GM18498 (cell line): Measurements from ENCODE around the gene SNTG2.
"Not testable (repeated sequence)": the region's sequence is repeated elsewhere in the genome, so short reads cannot be mapped to it uniquely, and the experiment has no call there.

Source experiments
- ATAC-seq: cut with Tn5 transposase; IDR thresholded peaks from one replicate; pipeline ENCODE4 v1.9.1; 2021; ENCODE audit warnings: mild to moderate bottlenecking, moderate library complexity; ENCODE audit not compliant: unreplicated experiment

Gene SNTG2

DNA sequence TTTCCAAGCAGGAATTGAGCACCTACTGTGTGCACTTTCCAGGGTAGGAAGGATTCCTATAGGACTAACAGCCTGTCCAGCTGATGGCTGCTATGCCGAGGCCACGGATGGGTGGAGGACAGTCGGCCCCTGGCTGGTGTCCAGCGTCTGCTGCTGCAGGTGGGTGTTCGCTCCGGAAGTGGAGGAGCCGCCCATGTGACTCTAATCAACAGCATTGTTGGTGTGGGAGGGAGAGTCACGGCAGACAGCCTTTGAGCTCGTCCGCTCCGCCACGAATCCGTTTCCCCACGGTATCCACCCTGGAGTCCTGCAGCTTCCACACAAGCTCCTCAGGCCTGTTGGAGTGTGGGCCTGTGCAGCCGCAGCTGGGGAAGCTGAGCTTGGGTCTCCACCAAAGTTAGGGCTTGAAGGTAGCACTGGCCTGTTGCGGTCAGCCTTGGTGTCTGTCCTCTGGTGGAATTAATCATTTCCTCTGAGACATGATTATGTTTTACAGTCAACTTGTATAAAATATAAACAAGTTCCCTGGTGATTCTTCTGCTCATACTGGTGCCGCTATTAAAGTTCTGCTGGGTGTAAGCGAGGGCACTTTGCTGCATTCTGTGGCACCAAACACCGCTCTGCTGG lies 276.7 kb downstream of the SNTG2 start:
- no peak for ATAC-seq

DNA sequence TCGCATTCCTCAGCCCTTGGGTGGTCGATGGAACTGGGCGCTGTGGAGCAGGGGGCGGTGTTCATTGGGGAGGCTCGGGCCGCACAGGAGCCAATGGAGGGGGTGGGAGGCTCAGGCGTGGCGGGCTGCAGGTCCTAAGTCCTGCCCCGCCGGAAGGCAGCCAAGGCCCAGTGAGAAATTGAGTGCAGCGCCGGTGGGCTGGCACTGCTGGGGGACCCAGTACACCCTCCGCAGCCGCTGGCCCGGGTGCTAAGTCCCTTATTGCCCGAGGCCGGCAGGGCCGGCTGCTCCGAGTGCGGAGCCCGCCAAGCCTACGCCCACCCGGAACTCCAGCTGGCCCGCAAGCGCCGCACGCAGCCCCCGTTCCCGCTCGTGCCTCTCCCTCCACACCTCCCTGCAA lies 278.9 kb downstream of the SNTG2 start:
- not testable (repeated sequence) for ATAC-seq

DNA sequence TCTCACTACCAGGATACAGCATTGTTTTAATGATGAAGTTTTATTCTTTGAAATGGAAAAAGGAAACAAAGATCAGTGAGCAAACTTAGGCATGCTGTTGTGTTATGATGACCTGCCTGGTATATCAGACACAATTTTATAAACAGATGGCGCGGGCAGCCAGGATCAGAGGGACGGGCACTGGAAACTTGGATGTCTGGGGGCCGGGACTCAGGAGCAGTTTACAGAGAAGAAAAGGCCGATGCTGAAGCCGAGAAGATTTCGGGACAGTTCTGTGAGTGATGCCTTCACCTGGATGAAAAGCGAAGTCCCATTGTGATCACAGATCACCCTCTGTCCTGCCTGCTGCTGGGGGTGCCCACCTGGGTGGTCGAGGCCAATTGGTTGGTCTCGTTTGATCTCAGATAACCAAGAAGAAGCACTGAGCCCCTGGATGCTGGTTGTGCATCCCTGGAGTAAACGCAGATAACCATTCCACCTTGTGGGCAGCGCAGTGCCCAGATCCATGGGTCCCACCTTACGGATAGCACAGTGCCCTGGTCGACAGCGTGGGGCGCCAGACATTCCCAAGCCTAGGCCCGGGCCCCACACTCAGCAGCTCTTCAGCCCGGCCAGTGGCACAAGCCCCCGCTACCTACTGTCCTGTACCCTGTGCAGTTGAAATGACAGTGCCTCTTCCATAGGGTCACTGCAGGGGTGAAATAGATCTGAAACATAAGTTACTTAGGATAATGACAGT lies 279.7 kb downstream of the SNTG2 start:
- no peak for ATAC-seq

DNA sequence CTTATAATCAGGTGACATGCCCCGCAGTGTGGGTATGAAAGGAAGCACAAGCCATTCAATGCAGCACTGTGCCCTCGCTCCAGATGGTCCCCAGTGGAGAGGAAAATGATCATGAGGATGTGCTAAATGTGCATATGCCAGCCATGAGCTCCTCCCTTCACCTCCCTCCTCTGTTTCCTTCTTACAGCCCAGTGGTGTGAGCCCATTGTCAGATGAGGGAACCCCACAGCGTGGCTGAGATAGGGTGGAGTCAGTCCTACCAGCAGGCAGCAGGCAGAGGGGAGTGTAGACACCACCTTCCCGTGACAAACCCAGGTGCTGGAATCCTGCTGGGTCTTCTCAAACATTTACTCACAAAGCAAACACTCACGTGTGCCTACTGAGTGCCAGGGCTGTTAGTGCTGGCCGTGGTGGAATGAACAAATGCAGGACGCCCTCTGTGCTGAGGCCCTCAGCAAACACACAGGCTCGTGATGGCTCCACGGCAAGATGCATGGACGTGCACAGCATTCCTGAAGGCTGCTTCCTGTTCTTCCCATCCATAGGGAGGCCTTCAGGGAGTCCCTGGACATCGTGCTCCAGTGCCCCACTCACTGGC lies 280.9 kb downstream of the SNTG2 start:
- no peak for ATAC-seq

DNA sequence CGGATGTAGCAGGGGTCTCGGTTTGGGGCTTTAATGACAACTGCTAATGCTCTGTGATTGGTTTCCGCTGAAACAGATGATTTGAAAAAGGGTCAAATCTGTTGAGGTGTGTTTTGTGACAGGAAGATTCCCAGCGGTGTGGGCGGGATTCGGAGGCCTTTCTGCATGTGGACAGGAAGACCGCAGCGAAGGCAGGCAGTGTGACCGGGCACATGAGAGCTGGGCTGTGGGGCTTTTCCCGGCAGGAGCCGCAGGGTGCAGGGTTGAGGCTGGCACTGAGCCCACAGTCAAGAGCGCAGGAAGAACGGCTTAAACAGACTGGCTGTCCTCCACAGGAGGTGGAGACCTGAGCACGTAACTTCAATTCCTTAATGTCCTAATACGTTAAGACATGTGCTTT lies 282.6 kb downstream of the SNTG2 start:
- no peak for ATAC-seq

DNA sequence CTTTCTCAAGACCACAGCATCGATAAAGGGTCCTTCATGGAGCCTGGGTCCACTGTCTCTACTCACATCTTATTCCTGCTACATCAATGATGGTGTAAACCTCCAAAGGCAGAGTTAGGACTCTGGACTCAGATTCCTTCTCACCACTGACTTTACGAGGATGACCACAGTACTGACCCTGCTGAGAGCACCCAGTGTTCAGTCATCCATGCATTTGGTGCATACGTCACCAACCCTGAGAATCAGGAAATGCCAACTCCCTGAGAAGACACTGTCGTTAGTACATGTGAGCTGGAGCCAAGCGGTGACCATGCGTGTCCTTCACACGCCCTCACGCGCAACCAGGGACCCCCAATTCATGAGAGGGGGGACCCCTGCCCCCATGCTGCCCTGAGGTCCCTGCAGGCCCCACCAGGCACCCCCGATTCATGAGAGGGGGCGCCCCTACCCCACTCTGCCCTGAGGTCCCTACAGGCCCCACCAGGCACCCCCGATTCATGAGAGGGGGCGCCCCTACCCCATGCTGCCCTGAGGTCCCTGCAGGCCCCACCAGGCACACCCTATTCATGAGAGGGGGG lies 284.2 kb downstream of the SNTG2 start:
- ATAC-seq: no peak

DNA sequence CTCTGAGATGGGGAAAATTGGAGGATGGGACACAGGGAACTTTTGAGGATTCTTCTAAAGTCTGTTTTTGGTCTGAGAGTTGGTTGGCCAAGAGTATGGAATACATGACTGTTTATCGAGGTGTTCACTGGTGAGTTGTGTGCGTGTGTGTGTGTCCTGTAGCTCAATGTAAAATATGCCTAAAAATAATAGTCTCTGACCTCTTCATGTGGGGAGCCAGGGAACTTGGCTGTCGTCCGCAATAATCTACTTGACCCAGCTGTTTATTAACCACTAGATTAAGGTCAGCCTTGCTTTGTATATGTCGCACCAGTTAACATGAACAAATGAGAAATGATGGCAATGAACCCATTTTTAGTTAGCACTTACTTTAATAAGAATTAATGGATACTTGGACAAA lies 285.2 kb downstream of the SNTG2 start:
- ATAC-seq: no peak

DNA sequence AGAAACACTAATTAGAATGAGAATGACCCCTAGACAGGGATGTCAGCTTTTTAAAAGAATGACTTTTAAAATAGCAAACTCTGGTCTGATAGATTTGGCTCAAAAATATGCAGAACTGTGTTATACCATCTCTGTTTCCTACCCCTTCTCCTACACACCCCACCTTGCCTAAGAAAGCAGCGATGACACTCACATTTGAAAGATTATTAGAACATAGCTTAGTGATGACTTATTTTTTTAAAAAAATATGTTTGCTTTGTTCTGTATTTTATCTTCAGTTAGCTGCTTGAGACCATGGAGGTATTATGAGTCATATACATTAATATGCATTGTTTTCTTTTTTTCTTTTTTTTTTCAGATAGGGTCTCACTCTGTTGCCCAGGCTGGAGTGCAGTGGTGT lies 286.0 kb downstream of the SNTG2 start:
- ATAC-seq: no peak

DNA sequence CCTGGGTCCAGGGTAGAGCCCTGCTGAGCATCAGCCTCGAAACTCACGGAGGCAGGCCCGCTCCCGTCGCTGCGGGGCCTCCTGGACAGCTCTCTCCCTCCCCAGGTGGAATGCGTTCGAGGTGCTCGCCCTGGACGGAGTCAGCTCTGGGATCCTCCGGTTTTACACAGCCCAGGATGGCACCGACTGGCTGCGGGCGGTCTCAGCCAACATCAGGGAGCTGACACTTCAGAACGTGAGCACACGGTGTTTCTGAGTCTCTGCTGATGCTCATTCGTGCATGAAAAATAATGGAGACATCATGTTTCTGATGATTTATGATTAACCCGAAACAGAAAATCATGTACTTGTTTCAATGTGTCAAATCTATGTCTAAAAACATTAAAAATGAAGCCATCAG lies 287.1 kb downstream of the SNTG2 start:
- no peak for ATAC-seq

DNA sequence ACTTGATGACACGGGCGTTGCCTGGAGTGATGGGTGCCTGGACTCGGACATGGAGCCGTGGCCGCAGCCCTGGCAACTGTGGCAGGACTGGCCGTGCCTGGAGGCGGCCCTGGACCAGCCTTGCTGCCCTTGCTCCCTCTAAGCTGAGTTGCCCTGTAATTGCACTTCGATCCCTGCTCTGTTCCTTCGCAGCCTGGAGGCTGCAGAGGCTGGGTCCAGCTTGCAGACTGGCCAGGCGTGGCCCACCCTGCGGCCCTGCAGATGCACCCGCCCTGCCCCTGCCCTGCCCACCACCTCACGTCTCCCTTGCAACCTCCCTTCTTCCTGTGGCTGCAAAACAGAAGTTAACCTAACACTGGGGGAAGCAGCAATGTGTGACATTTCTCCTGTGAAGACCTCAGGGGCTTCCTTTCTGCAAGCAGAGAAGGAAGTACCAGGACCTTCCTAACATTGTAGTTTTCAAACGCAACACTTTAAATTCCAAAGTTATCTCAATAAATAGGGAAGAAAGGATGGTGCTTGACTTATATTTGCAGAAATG lies 288.0 kb downstream of the SNTG2 start:
- no peak for ATAC-seq

DNA sequence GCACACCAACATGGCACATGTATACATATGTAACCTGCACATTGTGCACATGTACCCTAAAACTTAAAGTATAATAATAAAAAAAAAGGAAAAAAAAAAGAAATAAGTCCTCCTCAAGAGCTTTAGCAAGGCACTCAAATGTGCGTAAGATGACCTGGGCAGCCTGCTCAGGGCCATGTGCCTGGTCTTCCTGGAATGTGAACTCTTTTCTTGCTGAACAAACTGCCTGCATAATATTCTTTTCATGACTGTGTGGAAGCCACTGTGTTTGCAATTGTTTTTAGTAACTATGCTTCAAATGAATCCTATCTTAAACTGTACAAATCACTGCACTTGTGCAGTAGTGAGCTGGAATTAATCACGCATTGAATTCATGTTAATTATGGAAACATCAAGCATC lies 294.5 kb downstream of the SNTG2 start:
- no peak for ATAC-seq

DNA sequence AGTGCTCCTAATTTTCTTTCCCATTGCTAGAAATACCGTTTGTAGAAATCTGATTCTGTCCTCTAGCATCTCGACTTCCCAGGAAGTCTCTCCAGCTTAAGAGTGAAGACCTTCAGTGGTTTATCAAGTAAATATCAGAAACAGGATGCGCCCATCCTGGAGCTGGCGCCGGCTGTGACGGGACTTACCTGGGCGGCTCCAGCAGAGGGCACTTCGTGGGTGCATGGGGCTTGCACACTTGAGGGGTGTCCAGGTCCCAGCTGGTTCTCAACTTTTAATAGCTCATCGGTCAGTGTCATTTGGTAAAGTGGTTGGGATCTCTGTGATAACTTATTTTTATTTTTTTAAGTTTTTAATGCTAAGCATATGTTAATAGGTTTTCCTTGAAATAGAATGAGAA lies 295.6 kb downstream of the SNTG2 start:
- ATAC-seq: no peak

DNA sequence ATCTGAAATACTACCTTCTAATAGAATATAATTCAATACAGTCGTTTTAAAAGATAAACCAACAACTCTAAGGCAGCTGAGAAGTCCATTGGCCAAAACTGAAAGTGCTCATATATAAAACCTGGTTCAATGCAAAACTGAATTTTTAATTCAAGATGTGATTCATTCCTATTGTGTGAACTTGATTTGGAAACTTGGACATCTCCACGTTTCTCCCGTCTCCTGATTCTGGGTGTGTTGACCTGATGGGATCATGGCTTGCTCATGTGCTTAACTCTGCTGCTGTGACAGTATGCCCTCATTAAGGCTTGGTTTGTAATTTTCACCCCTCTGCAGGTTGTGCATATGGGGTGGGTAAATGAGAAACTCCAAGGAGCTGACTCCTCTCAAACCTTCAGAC lies 296.3 kb downstream of the SNTG2 start:
- no peak for ATAC-seq

DNA sequence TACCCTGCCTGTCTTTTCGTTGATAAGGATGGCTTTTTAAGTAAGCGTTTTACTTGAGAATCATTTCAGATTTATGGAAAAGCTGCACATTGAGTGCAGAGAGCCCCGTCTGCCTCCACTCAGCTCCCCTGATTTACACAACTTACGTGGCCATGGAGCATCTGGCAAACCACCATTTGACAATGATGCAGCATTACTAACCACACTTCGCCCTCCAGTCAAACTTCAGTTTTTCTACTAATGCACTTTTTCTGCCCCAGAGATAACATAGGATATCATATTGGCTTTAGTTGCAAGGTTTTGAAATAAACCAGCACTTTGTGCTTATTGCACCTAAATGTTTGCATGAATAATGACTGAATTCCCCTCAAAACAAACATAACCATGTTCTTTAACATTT lies 297.5 kb downstream of the SNTG2 start:
- no peak for ATAC-seq

DNA sequence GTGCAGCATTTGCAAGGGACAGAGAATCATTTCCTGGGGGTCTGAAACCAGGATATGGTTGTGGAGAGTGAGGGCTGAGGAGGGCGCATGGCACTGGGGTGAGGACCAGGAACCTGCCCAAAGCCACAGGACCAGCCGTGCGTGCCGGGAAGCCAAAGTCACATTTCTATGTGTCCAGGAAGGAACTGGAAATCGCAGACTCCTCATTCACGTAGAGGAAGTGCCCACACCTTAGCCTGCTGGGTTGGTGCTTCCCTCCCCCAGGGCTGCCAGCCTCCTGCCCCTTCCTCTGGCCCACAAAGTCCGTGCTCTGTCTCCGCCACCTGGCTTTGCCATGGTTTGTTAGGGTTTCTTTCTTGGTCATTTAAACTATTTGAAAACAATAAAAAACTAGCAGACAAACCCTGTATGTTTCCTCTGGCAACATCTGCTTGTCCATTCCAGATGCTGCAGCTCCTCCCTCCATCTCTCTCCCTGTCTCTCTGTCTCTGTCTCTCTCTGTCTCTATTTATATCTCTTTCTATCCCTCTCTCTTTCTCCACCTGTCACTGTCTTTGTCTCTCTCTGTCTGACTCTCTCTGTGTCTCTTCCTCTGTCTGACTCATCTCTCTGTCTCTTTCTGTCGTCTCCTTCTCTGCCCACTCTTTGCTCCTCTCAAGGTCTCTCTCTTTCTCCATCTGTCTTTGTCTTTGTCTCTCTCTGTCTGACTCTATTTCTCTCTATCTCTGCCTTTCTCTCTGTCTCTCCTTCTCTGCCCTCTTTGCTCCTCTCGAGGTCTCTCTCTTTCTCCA lies 299.4 kb downstream of the SNTG2 start:
- ATAC-seq: no peak

DNA sequence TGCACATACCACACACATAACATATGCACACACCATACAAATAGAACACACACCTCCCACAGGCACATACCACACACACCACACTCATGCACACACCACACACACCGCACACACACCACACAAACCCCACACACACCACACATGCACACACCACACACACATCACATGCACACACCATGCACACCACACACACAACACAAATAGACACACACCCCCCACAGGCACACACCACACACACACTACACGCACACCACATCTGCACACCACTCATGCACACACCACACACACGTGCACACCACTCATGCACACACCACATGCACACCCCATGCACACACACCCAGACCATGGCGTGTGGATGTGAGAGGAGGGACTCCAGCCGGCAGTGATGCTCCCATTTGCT lies 300.9 kb downstream of the SNTG2 start:
- no peak for ATAC-seq

DNA sequence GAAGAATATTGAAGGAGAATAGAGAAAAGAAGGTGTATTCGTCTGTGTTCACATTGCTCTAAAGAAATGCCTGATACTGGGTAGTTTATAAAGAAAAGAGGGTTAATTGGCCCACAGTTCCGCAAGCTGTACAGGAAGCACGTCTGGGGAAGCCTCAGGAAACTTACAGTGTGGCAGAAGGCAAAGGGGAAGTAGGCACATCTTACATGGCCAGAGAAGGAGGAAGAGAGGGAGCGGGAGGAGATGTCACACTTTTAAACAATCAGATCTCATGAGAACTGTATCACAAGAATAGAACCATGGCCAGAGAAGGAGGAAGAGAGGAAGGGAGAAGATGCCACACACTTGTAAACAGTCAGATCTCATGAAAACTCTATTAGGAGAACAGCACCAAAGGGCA lies 303.0 kb downstream of the SNTG2 start:
- ATAC-seq: no peak

DNA sequence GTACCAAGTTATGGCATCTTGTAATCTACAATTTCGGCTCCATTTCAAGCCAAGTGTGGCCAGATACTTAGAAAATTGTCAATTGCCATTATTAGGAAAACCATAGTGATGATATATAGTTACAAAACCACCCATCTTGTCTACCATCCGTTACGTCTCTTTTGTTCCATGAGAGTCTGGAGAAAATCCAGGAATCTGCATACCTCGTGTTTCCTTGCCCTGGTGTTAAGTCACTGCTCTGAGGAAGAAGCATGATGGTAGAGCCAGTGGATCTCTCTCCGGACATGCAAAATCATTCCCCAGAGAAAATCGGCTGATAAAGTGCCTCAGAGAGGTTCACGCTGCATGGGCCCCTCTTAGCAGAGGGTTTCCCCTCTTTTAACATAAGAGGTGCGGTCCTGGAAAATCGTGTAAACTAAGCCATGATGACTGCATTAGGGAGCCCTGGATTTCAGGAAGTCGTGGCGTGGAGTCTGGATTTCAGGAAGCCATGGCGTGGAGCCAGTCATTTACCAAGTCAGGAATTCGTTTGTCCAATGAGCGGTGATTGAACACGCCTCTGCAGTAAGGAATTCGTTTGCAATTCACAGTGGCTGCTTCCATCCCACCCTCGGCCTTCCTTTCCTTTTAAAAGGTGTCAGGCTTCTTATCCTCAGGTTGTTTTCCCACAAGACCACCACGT lies 304.2 kb downstream of the SNTG2 start:
- no peak for ATAC-seq

DNA sequence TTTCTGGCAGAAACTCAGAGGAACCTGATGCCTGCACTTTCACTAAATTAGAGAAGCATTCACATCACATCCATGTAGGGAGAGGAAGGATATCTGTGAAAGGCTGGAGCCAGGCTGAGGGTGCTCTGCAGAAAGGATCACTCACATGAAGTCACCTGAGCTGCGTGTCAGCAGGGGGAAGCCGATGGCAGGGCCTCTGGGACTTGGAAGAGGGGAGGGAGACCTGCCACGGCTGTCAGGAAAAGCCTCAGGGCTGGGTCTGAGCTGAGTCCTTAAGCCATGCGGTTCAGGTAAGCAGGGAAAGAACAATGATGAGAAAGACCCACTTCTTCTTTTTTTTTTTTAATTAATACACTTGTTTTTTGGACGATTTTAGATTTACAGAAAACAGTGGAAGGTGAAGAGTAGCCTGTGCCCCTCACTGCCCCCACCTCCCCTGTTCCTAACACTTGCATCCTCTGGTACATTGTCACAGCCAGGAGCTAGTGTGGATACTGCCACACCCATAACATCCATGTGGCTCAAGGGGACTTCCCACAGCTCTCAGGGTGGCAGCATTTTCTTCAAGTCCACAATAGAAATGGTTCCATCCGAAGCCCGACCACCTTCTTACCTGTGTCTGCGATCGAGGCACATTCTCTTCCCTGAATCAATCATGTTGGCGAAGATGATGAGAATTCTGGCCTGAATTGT lies 306.1 kb downstream of the SNTG2 start:
- no peak for ATAC-seq

DNA sequence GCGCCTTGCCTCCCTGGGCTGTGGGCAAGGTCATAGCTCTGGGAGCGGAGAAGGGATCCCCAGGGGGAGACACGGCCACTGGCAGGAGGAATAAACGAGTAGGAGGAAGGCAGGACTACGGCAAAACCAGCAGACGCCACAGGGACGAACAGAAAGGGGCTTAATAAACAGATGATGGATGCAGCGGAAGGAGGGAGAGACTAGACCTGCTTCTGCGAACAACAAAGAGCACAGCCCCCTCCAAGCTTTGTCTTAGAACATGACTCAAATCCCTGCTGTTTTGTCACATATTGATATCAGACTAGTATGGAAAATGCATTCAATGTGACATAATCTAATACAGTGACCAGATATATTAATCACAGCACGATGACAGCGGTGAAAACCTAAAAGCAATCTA lies 306.7 kb downstream of the SNTG2 start:
- no peak for ATAC-seq
